22Rv1 (cell line): ENCODE results near the gene RPL3.

Experiments
- H3K27ac ChIP-seq: fragments of 450-650 bp; 2 replicates; pipeline ENCODE4 v1.5.1; 2017
- CTCF ChIP-seq: fragments of 450-650 bp; IDR thresholded peaks from 2 replicates; pipeline ENCODE4 v1.5.1; 2017; ENCODE audit warnings: mild to moderate bottlenecking
- ZFX ChIP-seq: fragments of 450-650 bp; IDR thresholded peaks from 2 replicates; pipeline ENCODE4 v1.6.1; 2017; ENCODE audit warnings: antibody characterized with exemption, borderline replicate concordance

Gene RPL3

GRCh38 chr22:39317775-39318506 lies 1.5 kb downstream of the RPL3 start:
- TF ChIP-seq ZFX (no peak), CTCF (no peak)
- H3K27ac ChIP-seq, result peak overlapping the region; percentile 99

GRCh38 chr22:39317084-39317774 lies 2.2 kb downstream of the RPL3 start:
- no peak for TF ChIP-seq ZFX
- TF ChIP-seq CTCF, result no peak
- H3K27ac ChIP-seq, result peak overlapping the region; percentile 99

- TF ChIP-seq ZFX, result no peak
- TF ChIP-seq CTCF, result peak; percentile 91
- peak overlapping the region; percentile 99 for H3K27ac ChIP-seq
Observed at GRCh38 chr22:39316440-39317083, 2.9 kb downstream of the RPL3 start.

- H3K27ac ChIP-seq, result peak overlapping the region; percentile 99
Observed at GRCh38 chr22:39315389-39315788, 4.0 kb downstream of the RPL3 start.

GRCh38 chr22:39314251-39314971 lies 5.0 kb downstream of the RPL3 start:
- peak overlapping the region; percentile 70; the same call in 1 of the 2 replicates for H3K27ac ChIP-seq
- no peak for TF ChIP-seq ZFX
- 0 out of 2 replicates have a peak, but pooled peaks have one; percentile 4 for TF ChIP-seq CTCF

More at GRCh38 chr22:39315389-39315788, 4.0 kb downstream of the RPL3 start:
- TF ChIP-seq CTCF, result no peak
- no peak for TF ChIP-seq ZFX

GRCh38 chr22:39313258-39314001 lies 6.0 kb downstream of the RPL3 start:
- TF ChIP-seq CTCF (no peak), ZFX (no peak)
- peak overlapping the region; percentile 70 for H3K27ac ChIP-seq
